ENCODE data around the gene NCKAP5. TPM values are rescaled to one million over a fixed set of nuclear protein-coding genes. Genes with fewer than 3 reads are reported as not detected.

Gene NCKAP5
- total RNA-seq, 1 donor from 2014 or later = 0.20 TPM

- DNase-seq = no peak
- H3K36me3 Mint-ChIP-seq (ENCODE audit: unreplicated experiment) = peaks cover 15% of the 10 kb centered on the region
- H3K27ac Mint-ChIP-seq (ENCODE audit: unreplicated experiment) = no peak overlapping the region
- peaks cover 8% of the 10 kb centered on the region for H3K9me3 Mint-ChIP-seq (ENCODE audit: unreplicated experiment)
- H3K4me3 Mint-ChIP-seq (ENCODE audit: unreplicated experiment) = no peak overlapping the region
- no peaks in the 10 kb centered on the region for H3K4me1 Mint-ChIP-seq (ENCODE audit: low read depth, unreplicated experiment)
- H3K27me3 Mint-ChIP-seq (ENCODE audit: unreplicated experiment) = peaks cover 5% of the 10 kb centered on the region
- no peak for TF ChIP-seq CTCF (IDR thresholded peaks at IDR 0.05; ENCODE audit: partially characterized antibody, unreplicated experiment)
These were observed 178.1 kb downstream of the NCKAP5 start for GRCh38 chr2:133390156-133390555.

GRCh38 chr2:133389569-133389968, 178.7 kb downstream of the NCKAP5 start:
- Mint-ChIP-seq H3K36me3 (ENCODE audit: unreplicated experiment) (peaks cover 15% of the 10 kb centered on the region), H3K4me3 (ENCODE audit: unreplicated experiment) (no peak overlapping the region), H3K27me3 (ENCODE audit: unreplicated experiment) (peaks cover 5% of the 10 kb centered on the region), H3K27ac (ENCODE audit: unreplicated experiment) (no peak overlapping the region), H3K4me1 (ENCODE audit: low read depth, unreplicated experiment) (no peaks in the 10 kb centered on the region), H3K9me3 (ENCODE audit: unreplicated experiment) (peaks cover 8% of the 10 kb centered on the region)
- no peak for TF ChIP-seq CTCF (IDR thresholded peaks at IDR 0.05; ENCODE audit: partially characterized antibody, unreplicated experiment)
- DNase-seq = no peak

GRCh38 chr2:133382566-133382965, 185.7 kb downstream of the NCKAP5 start:
- no peak for DNase-seq
- Mint-ChIP-seq H3K4me3 (ENCODE audit: unreplicated experiment) (no peak overlapping the region), H3K4me1 (ENCODE audit: low read depth, unreplicated experiment) (no peaks in the 10 kb centered on the region)

GRCh38 chr2:133380991-133381390, 187.3 kb downstream of the NCKAP5 start:
- H3K9me3 Mint-ChIP-seq (ENCODE audit: unreplicated experiment) = no peaks in the 10 kb centered on the region
- no peak for TF ChIP-seq CTCF (IDR thresholded peaks at IDR 0.05; ENCODE audit: partially characterized antibody, unreplicated experiment)

More at GRCh38 chr2:133382566-133382965, 185.7 kb downstream of the NCKAP5 start:
- Mint-ChIP-seq H3K27ac (ENCODE audit: unreplicated experiment) (no peak overlapping the region), H3K36me3 (ENCODE audit: unreplicated experiment) (peaks cover 3% of the 10 kb centered on the region), H3K27me3 (ENCODE audit: unreplicated experiment) (peaks cover 2% of the 10 kb centered on the region), H3K9me3 (ENCODE audit: unreplicated experiment) (peaks cover 4% of the 10 kb centered on the region)
- TF ChIP-seq CTCF (IDR thresholded peaks at IDR 0.05; ENCODE audit: partially characterized antibody, unreplicated experiment) = no peak

GRCh38 chr2:133378928-133379549, 189.2 kb downstream of the NCKAP5 start:
- Mint-ChIP-seq H3K36me3 (ENCODE audit: unreplicated experiment) (no peaks in the 10 kb centered on the region), H3K27ac (ENCODE audit: unreplicated experiment) (no peak overlapping the region)

More at GRCh38 chr2:133380991-133381390, 187.3 kb downstream of the NCKAP5 start:
- DNase-seq = no peak
- H3K4me3 Mint-ChIP-seq (ENCODE audit: unreplicated experiment) = no peak overlapping the region
- H3K36me3 Mint-ChIP-seq (ENCODE audit: unreplicated experiment) = no peaks in the 10 kb centered on the region
- H3K4me1 Mint-ChIP-seq (ENCODE audit: low read depth, unreplicated experiment) = no peaks in the 10 kb centered on the region
- H3K27me3 Mint-ChIP-seq (ENCODE audit: unreplicated experiment) = peaks cover 2% of the 10 kb centered on the region
- H3K27ac Mint-ChIP-seq (ENCODE audit: unreplicated experiment) = no peak overlapping the region

More at GRCh38 chr2:133378928-133379549, 189.2 kb downstream of the NCKAP5 start:
- Mint-ChIP-seq H3K9me3 (ENCODE audit: unreplicated experiment) (no peaks in the 10 kb centered on the region), H3K27me3 (ENCODE audit: unreplicated experiment) (peaks cover 2% of the 10 kb centered on the region), H3K4me1 (ENCODE audit: low read depth, unreplicated experiment) (no peaks in the 10 kb centered on the region), H3K4me3 (ENCODE audit: unreplicated experiment) (no peak overlapping the region)
- DNase-seq = no peak
- no peak for TF ChIP-seq CTCF (IDR thresholded peaks at IDR 0.05; ENCODE audit: partially characterized antibody, unreplicated experiment)
